Activated B cell treated with CpG ODN at 0.5 μM for 24 hours (primary cell): ENCODE data around the gene ARHGAP15. TPM values are rescaled to one million over a fixed set of nuclear protein-coding genes. Genes with fewer than 3 reads are reported as not detected.
A peak's percentile ranks its signal among the peaks of the same experiment; 100 is the strongest.

Source experiments
- ATAC-seq: fragments of 200-7000 bp; cut with Tn5 transposase; one replicate; pipeline ENCODE4 v1.10.0; 2021; ENCODE audit warnings: low read depth, mild to moderate bottlenecking, moderate library complexity
- CTCF ChIA-PET: fragments of 350-600 bp; sonication (Branson Sonifier 250); formaldehyde crosslinking; loops from one replicate; lab custom pipeline; 2021; ENCODE audit warnings: antibody characterized with exemption; lab: Charles Lee
- POLR2A ChIA-PET: fragments of 350-600 bp; sonication (Branson Sonifier 250); formaldehyde crosslinking; loops from one replicate; lab custom pipeline; 2021; ENCODE audit warnings: antibody characterized with exemption; lab: Charles Lee
- DNase-seq: peaks from one replicate; pipeline ENCODE4 v3.0.0; 2022
- H3K27ac Mint-ChIP-seq: one replicate; pipeline ENCODE4 v1.8.0; 2020; ENCODE audit warnings: mixed read lengths
- H3K27me3 Mint-ChIP-seq: one replicate; pipeline ENCODE4 v1.8.0; 2021; ENCODE audit warnings: mixed read lengths
- H3K36me3 Mint-ChIP-seq: one replicate; pipeline ENCODE4 v1.8.0; 2021; ENCODE audit warnings: low read depth, mixed read lengths
- H3K4me1 Mint-ChIP-seq: one replicate; pipeline ENCODE4 v1.8.0; 2021; ENCODE audit warnings: mixed read lengths
- H3K4me3 Mint-ChIP-seq: one replicate; pipeline ENCODE4 v1.8.0; 2020; ENCODE audit warnings: mild to moderate bottlenecking, mixed read lengths
- H3K9me3 Mint-ChIP-seq: one replicate; pipeline ENCODE4 v1.8.0; 2020; ENCODE audit warnings: mixed read lengths
- CTCF ChIP-seq: fragments of 200-600 bp; IDR thresholded peaks from one replicate; pipeline ENCODE4 v1.8.0; 2022; ENCODE audit warnings: antibody characterized with exemption, mild to moderate bottlenecking
- intact Hi-C: fragments of 100-400 bp; cut with micrococcal nuclease; formaldehyde crosslinking; loops from one replicate; pipeline ENCODE4 v1.15.1; 2024
- total RNA-seq: library from RNA; stranded (reverse); gene quantifications from 2 replicates; pipeline ENCODE4 v1.2.3, GENCODE V29; 2022

ARHGAP15 gene
- total RNA-seq, 1 donor from 2014 or later: 112 TPM

GRCh38 chr2:143685421-143686078, 556.3 kb downstream of the ARHGAP15 start:
- Mint-ChIP-seq H3K27ac (no peak overlapping the region), H3K4me1 (no peaks in the 10 kb centered on the region), H3K4me3 (no peak overlapping the region), H3K27me3 (no peaks in the 10 kb centered on the region), H3K36me3 (peaks cover 34% of the 10 kb centered on the region), H3K9me3 (no peaks in the 10 kb centered on the region)
- TF ChIP-seq CTCF: no peak
- ChIA-PET POLR2A (no interaction called here), CTCF (interaction anchor here (1.0 kb wide), 1 partner anchor 9 kb away, joined by 3 read pairs; no protein-coding TSS in a partner anchor)
- DNase-seq: no peak
- no peak for ATAC-seq
- intact Hi-C loops: no loop called here

- H3K4me3 Mint-ChIP-seq: no peak overlapping the region
- H3K9me3 Mint-ChIP-seq: no peaks in the 10 kb centered on the region
- H3K27me3 Mint-ChIP-seq: no peaks in the 10 kb centered on the region
- intact Hi-C loops: no loop called here
- no peak for DNase-seq
- CTCF ChIA-PET: interaction anchor here (1.1 kb wide), 1 partner anchor 14 kb away, joined by 4 read pairs; no protein-coding TSS in a partner anchor
- POLR2A ChIA-PET: no interaction called here
- no peak overlapping the region for H3K27ac Mint-ChIP-seq
- H3K4me1 Mint-ChIP-seq: no peaks in the 10 kb centered on the region
- peaks cover 34% of the 10 kb centered on the region for H3K36me3 Mint-ChIP-seq
- peak; percentile 28 for ATAC-seq
- TF ChIP-seq CTCF: no peak
These were observed 557.5 kb downstream of the ARHGAP15 start for GRCh38 chr2:143686585-143687164.

- ChIA-PET POLR2A (no interaction called here), CTCF (no interaction called here)
- no peaks in the 10 kb centered on the region for H3K4me1 Mint-ChIP-seq
- no peak overlapping the region for H3K4me3 Mint-ChIP-seq
- no peak for TF ChIP-seq CTCF
- intact Hi-C loops: no loop called here
- H3K27me3 Mint-ChIP-seq: no peaks in the 10 kb centered on the region
- no peak overlapping the region for H3K27ac Mint-ChIP-seq
- ATAC-seq (no peak), DNase-seq (no peak)
- peaks cover 39% of the 10 kb centered on the region for H3K36me3 Mint-ChIP-seq
- no peaks in the 10 kb centered on the region for H3K9me3 Mint-ChIP-seq
These were observed 559.0 kb downstream of the ARHGAP15 start for GRCh38 chr2:143688248-143688647.

- POLR2A ChIA-PET: interaction anchor here (0.5 kb wide), 1 partner anchor 125 kb away, joined by 6 read pairs; no protein-coding TSS in a partner anchor
- Mint-ChIP-seq H3K27ac (no peak overlapping the region), H3K4me3 (no peak overlapping the region), H3K4me1 (no peaks in the 10 kb centered on the region), H3K27me3 (no peaks in the 10 kb centered on the region), H3K36me3 (peaks cover 39% of the 10 kb centered on the region), H3K9me3 (no peaks in the 10 kb centered on the region)
- CTCF ChIA-PET: no interaction called here
- no peak for DNase-seq
- TF ChIP-seq CTCF: no peak
- no peak for ATAC-seq
- intact Hi-C loops: no loop called here
These were observed 559.6 kb downstream of the ARHGAP15 start for GRCh38 chr2:143688815-143689214.

GRCh38 chr2:143689541-143689940, 560.3 kb downstream of the ARHGAP15 start:
- CTCF ChIA-PET: no interaction called here
- DNase-seq (no peak), ATAC-seq (no peak)
- intact Hi-C loops: no loop called here
- Mint-ChIP-seq H3K4me3 (no peak overlapping the region), H3K27me3 (no peaks in the 10 kb centered on the region), H3K4me1 (no peaks in the 10 kb centered on the region), H3K27ac (no peak overlapping the region), H3K36me3 (peaks cover 34% of the 10 kb centered on the region), H3K9me3 (no peaks in the 10 kb centered on the region)
- POLR2A ChIA-PET: no interaction called here
- TF ChIP-seq CTCF: no peak
